GM23338 (cell line): ENCODE data around the gene SERPING1. TPM values are rescaled to one million over a fixed set of nuclear protein-coding genes. Genes with fewer than 3 reads are reported as not detected.

Source experiments
- ATAC-seq: fragments of 200-7000 bp; cut with Tn5 transposase; 3 replicates; pipeline ENCODE4 v1.9.1; 2020
- DNase-seq: peaks from one replicate; pipeline ENCODE4 v3.0.0-alpha.2; 2015; ENCODE audit warnings: low spot score
- H2AFZ ChIP-seq: fragments of 200-600 bp; sonication (generic); 2 replicates; pipeline ENCODE4 v1.8.0; 2016; ENCODE audit warnings: antibody characterized with exemption, mild to moderate bottlenecking, moderate library complexity
- H3F3A ChIP-seq: fragments of 200-600 bp; sonication (generic); replicated peaks from 2 replicates; pipeline ENCODE4 v1.8.0; 2017; ENCODE audit warnings: antibody characterized with exemption, mixed run types, low read depth
- H3K27ac ChIP-seq: fragments of 200-600 bp; sonication (generic); 2 replicates; pipeline ENCODE4 v1.6.1; 2016; ENCODE audit warnings: low read depth
- H3K27me3 ChIP-seq: fragments of 200-600 bp; sonication (generic); 2 replicates; pipeline ENCODE4 v1.8.0; 2016; ENCODE audit warnings: mild to moderate bottlenecking, mixed run types, moderate library complexity; ENCODE audit not compliant: insufficient read depth
- H3K36me3 ChIP-seq: fragments of 200-600 bp; sonication (generic); 2 replicates; pipeline ENCODE4 v1.8.0; 2016; ENCODE audit warnings: mild to moderate bottlenecking; ENCODE audit not compliant: insufficient read depth
- H3K4me1 ChIP-seq: fragments of 200-600 bp; sonication (generic); 2 replicates; pipeline ENCODE4 v1.8.0; 2016; ENCODE audit warnings: mild to moderate bottlenecking, moderate library complexity; ENCODE audit not compliant: insufficient read depth
- H3K4me2 ChIP-seq: fragments of 200-600 bp; sonication (generic); 2 replicates; pipeline ENCODE4 v1.7.1; 2017; ENCODE audit warnings: mixed run types
- H3K4me3 ChIP-seq: fragments of 200-600 bp; sonication (generic); 2 replicates; pipeline ENCODE4 v1.6.1; 2016; ENCODE audit warnings: mixed run types
- H3K79me2 ChIP-seq: fragments of 200-600 bp; sonication (generic); replicated peaks from 2 replicates; pipeline ENCODE4 v1.8.0; 2017; ENCODE audit warnings: mild to moderate bottlenecking; ENCODE audit not compliant: insufficient read depth
- H3K9me2 ChIP-seq: fragments of 200-600 bp; sonication (generic); 2 replicates; pipeline ENCODE4 v1.8.0; 2017; ENCODE audit not compliant: insufficient read depth
- H4K20me1 ChIP-seq: fragments of 200-600 bp; sonication (generic); replicated peaks from 2 replicates; pipeline ENCODE4 v1.8.0; 2017; ENCODE audit warnings: mild to moderate bottlenecking; ENCODE audit not compliant: insufficient read depth
- H3K27ac Mint-ChIP-seq: 2 replicates; pipeline ENCODE4 v1.8.0; 2020; ENCODE audit warnings: inconsistent platforms, mild to moderate bottlenecking, moderate library complexity, mixed read lengths
- H3K27me3 Mint-ChIP-seq: 3 replicates; pipeline ENCODE4 v1.8.0; 2022; ENCODE audit warnings: low read depth, mild to moderate bottlenecking, moderate library complexity, mixed read lengths, inconsistent platforms; ENCODE audit not compliant: insufficient read depth, poor library complexity
- H3K36me3 Mint-ChIP-seq: 3 replicates; pipeline ENCODE4 v1.8.0; 2021; ENCODE audit warnings: low read depth, mild to moderate bottlenecking, inconsistent platforms, moderate library complexity, mixed read lengths
- H3K4me1 Mint-ChIP-seq: 3 replicates; pipeline ENCODE4 v1.8.0; 2020; ENCODE audit warnings: mild to moderate bottlenecking, inconsistent platforms, mixed read lengths
- H3K4me3 Mint-ChIP-seq: 3 replicates; pipeline ENCODE4 v1.8.0; 2021; ENCODE audit warnings: moderate library complexity, mild to moderate bottlenecking, inconsistent platforms, mixed read lengths
- H3K9me3 Mint-ChIP-seq: 3 replicates; pipeline ENCODE4 v1.8.0; 2020; ENCODE audit warnings: moderate library complexity, mild to moderate bottlenecking, inconsistent platforms, mixed read lengths
- CREB1 ChIP-seq: fragments of 250-450 bp; sonication (Bioruptor Pico); IDR thresholded peaks from 2 replicates; pipeline ENCODE4 v1.5.0; 2020; ENCODE audit warnings: low read depth, mild to moderate bottlenecking, moderate library complexity
- CTCF ChIP-seq, 2 experiments: fragments of 200-600 bp in 1 of 2; sonication (generic) in 1 of 2; conservative IDR thresholded peaks; 2 replicates each; pipeline versions ENCODE4 v1.5.1 to v1.6.1; 2016 to 2017; ENCODE audit warnings: antibody characterized with exemption in 2 of 2, low read depth in 2 of 2, mild to moderate bottlenecking in 2 of 2, moderate library complexity in 1 of 2
- EZH2 ChIP-seq: fragments of 200-600 bp; sonication (generic); IDR thresholded peaks from one replicate; pipeline ENCODE4 v1.8.0; 2017; ENCODE audit warnings: antibody characterized with exemption, mild to moderate bottlenecking, low read depth; ENCODE audit not compliant: unreplicated experiment
- EZH2phosphoT487 ChIP-seq: fragments of 200-600 bp; sonication (generic); IDR thresholded peaks from one replicate; pipeline ENCODE4 v1.8.1; 2018; ENCODE audit warnings: antibody characterized with exemption; ENCODE audit not compliant: unreplicated experiment
- JUNB ChIP-seq: IDR thresholded peaks from one replicate; pipeline ENCODE4 v1.6.1; 2016; ENCODE audit warnings: antibody characterized with exemption; ENCODE audit not compliant: unreplicated experiment
- NANOG ChIP-seq: IDR thresholded peaks from 2 replicates; pipeline ENCODE4 v1.6.1; 2016; ENCODE audit warnings: antibody characterized with exemption, borderline replicate concordance
- STAT1 ChIP-seq: IDR thresholded peaks from one replicate; pipeline ENCODE4 v1.6.1; 2016; ENCODE audit warnings: antibody characterized with exemption; ENCODE audit not compliant: unreplicated experiment
- ZNF114 ChIP-seq: fragments of 250-450 bp; sonication (Bioruptor Pico); IDR thresholded peaks from 2 replicates; pipeline ENCODE4 v1.5.0; 2020; ENCODE audit warnings: mild to moderate bottlenecking, moderate library complexity
- ZNF331 ChIP-seq: fragments of 250-450 bp; sonication (Bioruptor Pico); IDR thresholded peaks from 2 replicates; pipeline ENCODE4 v1.5.0; 2020; ENCODE audit warnings: low read depth, mild to moderate bottlenecking, moderate library complexity
- ZNF462 ChIP-seq: fragments of 250-450 bp; sonication (Bioruptor Pico); IDR thresholded peaks from 2 replicates; pipeline ENCODE4 v1.5.0; 2020; ENCODE audit warnings: mild to moderate bottlenecking, moderate library complexity
- polyA plus RNA-seq: library from polyadenylated mRNA; unstranded; fragments of >200 nt; fragmentation: Nextera tagmentation; extraction: Ambion mirVana; gene quantifications from 2 replicates; pipeline ENCODE4 v1.2.1, GENCODE V29; 2016
- total RNA-seq: library from RNA; depleted of rRNA; stranded (reverse); fragments of >200 nt; shearing (Covaris generic); gene quantifications from 2 replicates; pipeline ENCODE4 v1.2.3, GENCODE V29; 2014

SERPING1 gene
- total and polyA plus RNA-seq, 2 experiments from 2014 or later: 42.3 to 54.7 TPM

GRCh38 chr11:57599381-57599780, 1.9 kb downstream of the SERPING1 start (continued):
- TF ChIP-seq CTCF (conservative IDR thresholded peaks at IDR 0.05; ENCODE audit: low read depth in 2 of 2) (no peak), JUNB (no peak), ZNF114 (no peak), CREB1 (CRISPR knock-in tag) (no peak), EZH2 (no peak), ZNF331 (no peak), STAT1 (no peak)

GRCh38 chr11:57601297-57601696, 3.8 kb downstream of the SERPING1 start:
- no peak for DNase-seq
- no peak overlapping the region for H3K4me2 ChIP-seq
- H3K4me3 ChIP-seq: no peak overlapping the region
- H3K36me3 Mint-ChIP-seq: peaks cover 32% of the 10 kb centered on the region
- 0 out of 2 replicates have a peak, but pooled peaks cover 2% of the 10 kb centered on the region for H3K36me3 ChIP-seq
- H3K27me3 Mint-ChIP-seq: peaks cover 18% of the 10 kb centered on the region
- no peaks in the 10 kb centered on the region for H3K9me3 Mint-ChIP-seq
- no peaks in the 10 kb centered on the region for H4K20me1 ChIP-seq
- H3K27ac ChIP-seq: no peak overlapping the region
- peaks cover 11% of the 10 kb centered on the region for H3K4me1 ChIP-seq
- H3K4me1 Mint-ChIP-seq: peaks cover 26% of the 10 kb centered on the region
- H3K4me3 Mint-ChIP-seq: no peak overlapping the region
- no peaks in the 10 kb centered on the region for H3K9me2 ChIP-seq
- peaks cover 11% of the 10 kb centered on the region; the same call in 1 of the 2 replicates for H3F3A ChIP-seq
- H3K27ac Mint-ChIP-seq: no peak overlapping the region
- H3K79me2 ChIP-seq: 0 out of 2 replicates have a peak, but pooled peaks cover 3% of the 10 kb centered on the region
- TF ChIP-seq CTCF (conservative IDR thresholded peaks at IDR 0.05; ENCODE audit: low read depth in 2 of 2) (no peak), ZNF331 (no peak), ZNF462 (CRISPR knock-in tag) (no peak), CREB1 (CRISPR knock-in tag) (no peak), ZNF114 (no peak), STAT1 (no peak), JUNB (no peak), EZH2phosphoT487 (no peak), NANOG (no peak)
- H3K27me3 ChIP-seq: no peaks in the 10 kb centered on the region
- no peak overlapping the region for H2AFZ ChIP-seq
- ATAC-seq: no peak
